Measurements from ENCODE around the gene SCARF1.

The SCARF1 gene

GRCh38 chr17:1628856-1629503 lies 16.6 kb downstream of the SCARF1 start:
- Histone ChIP-seq H2BK12ac (ENCODE audit: low read length in 2 of 2) (peak overlapping the region in 1 of 2 experiments; percentile 19), H3K4ac (ENCODE audit: low read depth in 1 of 2, low read length in 2 of 2) (peak overlapping the region; percentile 89 to 90), H2BK5ac (ENCODE audit: low read depth, low read length, poor library complexity, severe bottlenecking) (peak overlapping the region; percentile 25), H3K9me3 (ENCODE audit: control insufficient read depth, low read length) (no peaks in the 10 kb centered on the region), H2BK120ac (ENCODE audit: low read depth, low read length) (peak overlapping the region; percentile 29), H3K36me3 (ENCODE audit: control insufficient read depth in 1 of 2, insufficient read depth in 2 of 2, low read depth in 1 of 2, low read length in 2 of 2) (peaks cover 0 to 3% of the 10 kb centered on the region in 2 experiments), H3K4me3 (ENCODE audit: insufficient read depth in 1 of 2, low read depth in 1 of 2, low read length in 2 of 2) (peak overlapping the region; percentile 64 to 91), H3K9ac (ENCODE audit: low read length) (peak overlapping the region; percentile 90), H3K79me1 (replicated peaks; ENCODE audit: low read length, poor library complexity, severe bottlenecking) (no peaks in the 10 kb centered on the region), H4K8ac (ENCODE audit: low read length) (peak overlapping the region; percentile 97), H2BK15ac (ENCODE audit: low read depth, poor library complexity, severe bottlenecking) (peak overlapping the region; percentile 91), H3K27ac (ENCODE audit: low read length, poor library complexity, severe bottlenecking) (no peak overlapping the region), H3K27me3 (ENCODE audit: control insufficient read depth in 1 of 2, insufficient read depth in 1 of 2, low read length in 2 of 2) (peaks cover 9 to 21% of the 10 kb centered on the region in 2 experiments), H4K91ac (ENCODE audit: low read length) (peak overlapping the region; percentile 80), H2AFZ (ENCODE audit: low read depth, low read length) (peak overlapping the region; percentile 1), H3K23ac (ENCODE audit: low read length in 2 of 2) (peak overlapping the region in 1 of 2 experiments; percentile 20), H2AK5ac (ENCODE audit: low read length, severe bottlenecking) (no peak overlapping the region), H3K4me1 (ENCODE audit: control insufficient read depth, insufficient read depth, low read depth, low read length) (peaks cover 20% of the 10 kb centered on the region), H3K14ac (ENCODE audit: low read length in 2 of 2) (peak overlapping the region in 1 of 2 experiments; percentile 84), H3K18ac (ENCODE audit: low read depth in 1 of 2, low read length in 2 of 2) (peak overlapping the region; percentile 67 to 78), H3K4me2 (ENCODE audit: low read length, poor library complexity, severe bottlenecking) (peak overlapping the region; percentile 96)
- WGBS = under 1% methylated on average over 71 of the region's 77 CpGs
- DNase-seq = peak; percentile 95

DNA sequence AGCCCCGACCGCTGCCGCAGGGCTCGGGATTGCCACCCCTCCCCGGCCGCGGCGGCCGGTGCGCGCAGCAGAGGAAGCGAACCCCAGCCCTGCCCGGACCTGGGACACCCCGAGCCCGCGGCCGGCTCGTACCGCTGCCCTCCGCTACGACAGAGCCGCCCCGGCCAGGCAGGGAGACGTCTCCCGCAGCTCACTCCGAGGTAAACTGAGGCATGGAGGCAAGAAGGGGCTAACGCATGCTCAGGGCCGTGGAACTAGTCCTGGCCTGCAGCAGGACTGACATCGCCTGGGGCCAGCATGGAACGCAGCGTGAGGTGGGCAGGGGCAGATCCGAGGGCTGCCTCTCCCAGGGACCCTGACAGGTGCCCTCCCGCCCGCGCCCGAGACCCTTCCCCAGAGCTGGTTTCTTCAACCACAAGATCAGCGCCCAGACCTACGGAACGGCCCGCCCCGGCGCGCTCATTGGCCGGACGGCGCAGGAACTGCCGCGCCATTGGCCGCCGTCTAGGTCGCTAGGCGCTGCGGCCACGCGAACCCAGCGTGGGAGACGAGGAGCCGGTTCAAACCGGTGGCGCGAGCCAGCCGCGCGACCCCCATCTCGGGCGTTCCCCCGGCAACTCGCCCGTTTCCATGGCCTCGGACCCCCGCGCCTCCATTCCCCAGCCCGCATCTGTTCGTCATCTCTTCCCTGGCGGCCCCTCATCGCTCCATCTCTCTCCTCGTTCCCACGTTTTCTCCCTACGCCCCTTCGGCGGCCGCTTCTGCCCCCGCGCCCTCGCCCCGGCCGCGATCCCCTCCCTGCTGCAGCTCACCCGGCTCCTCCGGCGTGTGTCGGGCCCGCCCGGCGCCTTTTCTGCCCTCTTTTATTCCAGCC lies 17.3 kb downstream of the SCARF1 start, which contains the start of gene SLC43A2:
Gene SLC43A2, minus strand, starts transcription at position 853 of the 874 bp plus-strand sequence. CDS start 960 bp downstream, outside the sequence.
- Histone ChIP-seq H3K4me3 (ENCODE audit: insufficient read depth in 1 of 2, low read depth in 1 of 2, low read length in 2 of 2) (peak within 1 kb of the TSS; percentile 64 to 91), H4K8ac (ENCODE audit: low read length) (peak within 1 kb of the TSS; percentile 97), H2BK12ac (ENCODE audit: low read length in 2 of 2) (peak within 1 kb of the TSS; percentile 91 to 98), H3K79me1 (replicated peaks; ENCODE audit: low read length, poor library complexity, severe bottlenecking) (no peaks in the 10 kb centered on the region), H3K23ac (ENCODE audit: low read length in 2 of 2) (peak within 1 kb of the TSS in 1 of 2 experiments; percentile 63), H3K4me1 (ENCODE audit: control insufficient read depth, insufficient read depth, low read depth, low read length) (peaks cover 20% of the 10 kb centered on the region), H3K18ac (ENCODE audit: low read depth in 1 of 2, low read length in 2 of 2) (peak within 1 kb of the TSS; percentile 67 to 92), H3K9me3 (ENCODE audit: control insufficient read depth, low read length) (no peaks in the 10 kb centered on the region), H2AFZ (ENCODE audit: low read depth, low read length) (peak within 1 kb of the TSS; percentile 89), H2AK5ac (ENCODE audit: low read length, severe bottlenecking) (no peak within 1 kb of the TSS), H3K9ac (ENCODE audit: low read length) (peak within 1 kb of the TSS; percentile 90), H3K27me3 (ENCODE audit: control insufficient read depth in 1 of 2, insufficient read depth in 1 of 2, low read length in 2 of 2) (peaks cover 9 to 21% of the 10 kb centered on the region in 2 experiments), H3K4ac (ENCODE audit: low read depth in 1 of 2, low read length in 2 of 2) (peak within 1 kb of the TSS; percentile 89 to 93), H4K91ac (ENCODE audit: low read length) (peak within 1 kb of the TSS; percentile 95), H2BK120ac (ENCODE audit: low read depth, low read length) (peak within 1 kb of the TSS; percentile 29), H3K14ac (ENCODE audit: low read length in 2 of 2) (peak within 1 kb of the TSS in 1 of 2 experiments; percentile 84), H3K36me3 (ENCODE audit: control insufficient read depth in 1 of 2, insufficient read depth in 2 of 2, low read depth in 1 of 2, low read length in 2 of 2) (peaks cover 0 to 6% of the 10 kb centered on the region in 2 experiments), H2BK5ac (ENCODE audit: low read depth, low read length, poor library complexity, severe bottlenecking) (peak within 1 kb of the TSS; percentile 25), H2BK15ac (ENCODE audit: low read depth, poor library complexity, severe bottlenecking) (peak within 1 kb of the TSS; percentile 91), H3K4me2 (ENCODE audit: low read length, poor library complexity, severe bottlenecking) (peak within 1 kb of the TSS; percentile 96), H3K27ac (ENCODE audit: low read length, poor library complexity, severe bottlenecking) (no peak within 1 kb of the TSS)
- peak; percentile 85 for DNase-seq
- under 1% methylated on average over 82 of the region's 95 CpGs for WGBS

DNA sequence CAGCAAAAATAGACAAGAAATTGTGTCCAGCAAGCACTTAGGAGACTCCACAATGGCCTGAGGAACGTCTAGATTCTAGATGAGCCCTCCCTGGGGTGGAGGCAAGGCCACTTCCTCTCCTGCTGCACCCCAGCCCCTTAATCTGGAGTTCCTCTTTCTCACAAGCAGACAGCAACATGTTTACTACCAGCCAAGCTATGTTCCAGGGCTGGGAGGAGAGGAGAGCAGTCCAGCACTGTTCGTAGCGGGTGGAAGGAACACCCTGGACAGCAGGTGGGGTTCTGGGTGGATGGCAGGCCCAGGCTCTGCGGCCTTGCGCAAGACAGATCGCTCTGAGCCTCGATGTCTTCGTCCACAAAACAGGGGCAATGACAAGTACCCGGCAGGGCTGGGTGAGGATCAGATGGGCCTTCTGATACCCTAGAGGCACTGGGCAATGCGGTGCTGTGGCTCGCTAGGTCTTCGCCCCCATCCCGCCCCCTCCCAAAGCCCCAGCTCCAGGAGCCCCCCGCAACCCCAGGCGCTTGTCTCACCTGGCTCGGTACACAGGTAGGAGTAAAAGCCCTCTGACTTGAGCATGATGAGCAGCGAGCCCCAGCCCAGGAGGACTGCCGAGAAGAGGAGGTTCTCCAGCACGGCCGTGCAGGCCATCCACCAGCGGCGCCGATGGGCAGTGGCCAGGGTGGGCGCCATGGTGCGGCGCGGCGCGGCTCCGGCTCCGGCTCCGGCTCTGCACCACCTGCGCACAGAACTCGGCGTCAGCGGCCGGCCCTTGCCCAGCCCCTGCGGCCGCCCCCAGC lies 18.1 kb downstream of the SCARF1 start:
- Histone ChIP-seq H3K23ac (ENCODE audit: low read length in 2 of 2) (no peak overlapping the region), H2AK5ac (ENCODE audit: low read length, severe bottlenecking) (no peak overlapping the region), H3K9me3 (ENCODE audit: control insufficient read depth, low read length) (no peaks in the 10 kb centered on the region), H3K4me1 (ENCODE audit: control insufficient read depth, insufficient read depth, low read depth, low read length) (peaks cover 20% of the 10 kb centered on the region), H3K4ac (ENCODE audit: low read depth in 1 of 2, low read length in 2 of 2) (peak overlapping the region in 1 of 2 experiments; percentile 44), H2BK5ac (ENCODE audit: low read depth, low read length, poor library complexity, severe bottlenecking) (no peak overlapping the region), H2BK12ac (ENCODE audit: low read length in 2 of 2) (peak overlapping the region; percentile 21 to 98), H3K4me2 (ENCODE audit: low read length, poor library complexity, severe bottlenecking) (peak overlapping the region; percentile 96), H3K36me3 (ENCODE audit: control insufficient read depth in 1 of 2, insufficient read depth in 2 of 2, low read depth in 1 of 2, low read length in 2 of 2) (peaks cover 0 to 9% of the 10 kb centered on the region in 2 experiments), H3K27ac (ENCODE audit: low read length, poor library complexity, severe bottlenecking) (no peak overlapping the region), H3K27me3 (ENCODE audit: control insufficient read depth in 1 of 2, insufficient read depth in 1 of 2, low read length in 2 of 2) (peaks cover 9 to 21% of the 10 kb centered on the region in 2 experiments), H3K14ac (ENCODE audit: low read length in 2 of 2) (no peak overlapping the region), H4K91ac (ENCODE audit: low read length) (peak overlapping the region; percentile 95), H3K79me1 (replicated peaks; ENCODE audit: low read length, poor library complexity, severe bottlenecking) (no peaks in the 10 kb centered on the region), H2AFZ (ENCODE audit: low read depth, low read length) (peak overlapping the region; percentile 30), H2BK15ac (ENCODE audit: low read depth, poor library complexity, severe bottlenecking) (no peak overlapping the region), H3K18ac (ENCODE audit: low read depth in 1 of 2, low read length in 2 of 2) (peak overlapping the region; percentile 44 to 92), H4K8ac (ENCODE audit: low read length) (peak overlapping the region; percentile 61), H3K4me3 (ENCODE audit: insufficient read depth in 1 of 2, low read depth in 1 of 2, low read length in 2 of 2) (peak overlapping the region; percentile 64 to 91), H2BK120ac (ENCODE audit: low read depth, low read length) (no peak overlapping the region), H3K9ac (ENCODE audit: low read length) (peak overlapping the region; percentile 90)
- WGBS = 30% methylated on average over 38 of the region's 39 CpGs
- DNase-seq = no peak

Measured in mesenchymal stem cell (in vitro differentiated cells and primary cell).